Calu3 (cell line): ENCODE results near the gene GSKIP. TPM values are rescaled to one million over a fixed set of nuclear protein-coding genes. Genes with fewer than 3 reads are reported as not detected.

Experiments used
- BruUV-seq: library from RNA; stranded (reverse); fragments of 400-500 nt; replicated peaks from 2 replicates; lab custom pipeline; 2021; lab: Mats Ljungman, UMichigan
- CTCF ChIA-PET: fragments of 300-600 bp; sonication (Branson Sonifier 250); formaldehyde crosslinking; loops from one replicate; lab custom pipeline; 2022; ENCODE audit warnings: antibody characterized with exemption; lab: Charles Lee
- DNase-seq: peaks from one replicate; pipeline ENCODE4 v3.0.0; 2022
- H3K27ac Mint-ChIP-seq: one replicate; pipeline ENCODE4 v1.8.0; 2022; ENCODE audit warnings: mixed read lengths; ENCODE audit not compliant: unreplicated experiment
- H3K27me3 Mint-ChIP-seq: one replicate; pipeline ENCODE4 v1.8.0; 2022; ENCODE audit warnings: mixed read lengths; ENCODE audit not compliant: unreplicated experiment
- H3K36me3 Mint-ChIP-seq: one replicate; pipeline ENCODE4 v1.8.0; 2022; ENCODE audit warnings: mild to moderate bottlenecking, moderate library complexity, mixed read lengths; ENCODE audit not compliant: insufficient read depth, unreplicated experiment
- H3K4me1 Mint-ChIP-seq: one replicate; pipeline ENCODE4 v1.8.0; 2022; ENCODE audit warnings: mild to moderate bottlenecking, low read depth, mixed read lengths; ENCODE audit not compliant: unreplicated experiment
- H3K4me3 Mint-ChIP-seq: one replicate; pipeline ENCODE4 v1.8.0; 2022; ENCODE audit warnings: mild to moderate bottlenecking, low read depth, moderate library complexity, mixed read lengths; ENCODE audit not compliant: unreplicated experiment
- H3K9me3 Mint-ChIP-seq: one replicate; pipeline ENCODE4 v1.8.0; 2022; ENCODE audit warnings: low read depth, mixed read lengths; ENCODE audit not compliant: unreplicated experiment
- intact Hi-C: fragments of 100-400 bp; cut with micrococcal nuclease; formaldehyde crosslinking; loops from one replicate; pipeline ENCODE4 v1.10.0; 2022; ENCODE audit not compliant: unreplicated experiment
- total RNA-seq: library from RNA; stranded (reverse); gene quantifications from 2 replicates; pipeline ENCODE4 v1.2.3, GENCODE V29; 2022
- TF ChIP-seq, protein P1 (sequence below): fragments of 200-600 bp; IDR thresholded peaks from one replicate; pipeline ENCODE4 v1.8.0; 2022; ENCODE audit warnings: antibody characterized with exemption; ENCODE audit not compliant: unreplicated experiment

GSKIP gene
- total RNA-seq, 1 experiment from 2014 or later, result 33.3 TPM

GRCh38 chr14:96399405-96399804 is 36.1 kb downstream of the GSKIP start:
- no peak overlapping the region for H3K27ac Mint-ChIP-seq
- H3K36me3 Mint-ChIP-seq, result no peaks in the 10 kb centered on the region
- H3K9me3 Mint-ChIP-seq, result no peaks in the 10 kb centered on the region
- no TSS peak for BruUV-seq
- DNase-seq, result no peak
- H3K27me3 Mint-ChIP-seq, result no peaks in the 10 kb centered on the region
- CTCF ChIA-PET, result interaction anchor here (0.6 kb wide), 1 partner anchor 85 kb away, joined by 3 read pairs; no protein-coding TSS in a partner anchor
- TF ChIP-seq, protein P1, sequence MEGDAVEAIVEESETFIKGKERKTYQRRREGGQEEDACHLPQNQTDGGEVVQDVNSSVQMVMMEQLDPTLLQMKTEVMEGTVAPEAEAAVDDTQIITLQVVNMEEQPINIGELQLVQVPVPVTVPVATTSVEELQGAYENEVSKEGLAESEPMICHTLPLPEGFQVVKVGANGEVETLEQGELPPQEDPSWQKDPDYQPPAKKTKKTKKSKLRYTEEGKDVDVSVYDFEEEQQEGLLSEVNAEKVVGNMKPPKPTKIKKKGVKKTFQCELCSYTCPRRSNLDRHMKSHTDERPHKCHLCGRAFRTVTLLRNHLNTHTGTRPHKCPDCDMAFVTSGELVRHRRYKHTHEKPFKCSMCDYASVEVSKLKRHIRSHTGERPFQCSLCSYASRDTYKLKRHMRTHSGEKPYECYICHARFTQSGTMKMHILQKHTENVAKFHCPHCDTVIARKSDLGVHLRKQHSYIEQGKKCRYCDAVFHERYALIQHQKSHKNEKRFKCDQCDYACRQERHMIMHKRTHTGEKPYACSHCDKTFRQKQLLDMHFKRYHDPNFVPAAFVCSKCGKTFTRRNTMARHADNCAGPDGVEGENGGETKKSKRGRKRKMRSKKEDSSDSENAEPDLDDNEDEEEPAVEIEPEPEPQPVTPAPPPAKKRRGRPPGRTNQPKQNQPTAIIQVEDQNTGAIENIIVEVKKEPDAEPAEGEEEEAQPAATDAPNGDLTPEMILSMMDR, result no peak
- H3K4me1 Mint-ChIP-seq, result no peaks in the 10 kb centered on the region
- intact Hi-C loops, result no loop called here
- H3K4me3 Mint-ChIP-seq, result no peak overlapping the region

DNA sequence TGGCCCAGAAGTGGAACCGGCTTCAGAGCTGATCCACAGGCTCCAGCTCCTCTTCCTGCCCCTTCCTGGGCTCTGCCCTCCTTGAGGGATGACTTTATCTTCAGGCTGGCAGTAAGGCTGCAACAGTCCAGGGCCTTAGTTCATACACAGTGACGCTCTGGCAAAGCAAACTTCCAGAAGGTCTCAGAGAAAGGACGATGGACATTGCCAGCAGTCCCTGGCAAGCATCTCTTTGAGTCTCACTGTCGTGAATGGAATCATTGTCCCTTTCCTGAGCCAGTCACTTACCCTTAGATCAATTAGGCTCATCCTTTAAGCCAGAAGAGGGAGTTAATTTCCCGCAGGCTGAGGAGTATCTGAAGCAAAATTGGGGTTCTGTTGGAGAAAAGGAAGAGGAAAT is 37.2 kb downstream of the GSKIP start:
- no peak overlapping the region for H3K27ac Mint-ChIP-seq
- H3K27me3 Mint-ChIP-seq, result no peaks in the 10 kb centered on the region
- no peaks in the 10 kb centered on the region for H3K4me1 Mint-ChIP-seq
- CTCF ChIA-PET, result no interaction called here
- no peaks in the 10 kb centered on the region for H3K36me3 Mint-ChIP-seq
- no TSS peak for BruUV-seq
- intact Hi-C loops, result no loop called here
- no peaks in the 10 kb centered on the region for H3K9me3 Mint-ChIP-seq
- TF ChIP-seq, protein P1, result no peak
- no peak overlapping the region for H3K4me3 Mint-ChIP-seq
- DNase-seq, result no peak

DNA sequence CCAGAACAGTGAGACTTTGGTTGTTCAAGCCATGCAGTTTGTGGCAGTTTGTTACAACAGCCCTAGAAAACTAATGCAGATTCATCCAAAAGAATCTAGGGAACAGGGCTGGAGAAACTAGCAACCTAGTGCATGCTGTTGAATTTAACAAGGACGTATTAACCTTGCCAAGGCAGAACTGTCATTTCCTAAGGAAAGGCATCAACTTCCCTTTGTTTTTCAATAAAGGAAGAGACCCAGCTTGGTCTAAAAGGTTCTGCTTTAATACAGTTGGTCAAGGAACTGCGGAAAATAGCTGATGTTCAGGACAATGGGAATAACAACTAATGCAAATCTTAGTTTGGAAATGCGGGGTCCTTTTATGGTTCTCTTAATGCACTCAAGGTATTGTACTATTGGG is 40.1 kb downstream of the GSKIP start:
- intact Hi-C loops, result no loop called here
- no peaks in the 10 kb centered on the region for H3K4me1 Mint-ChIP-seq
- H3K9me3 Mint-ChIP-seq, result no peaks in the 10 kb centered on the region
- no peak overlapping the region for H3K27ac Mint-ChIP-seq
- DNase-seq, result no peak
- TF ChIP-seq, protein P1, result no peak
- H3K27me3 Mint-ChIP-seq, result no peaks in the 10 kb centered on the region
- BruUV-seq, result no TSS peak
- CTCF ChIA-PET, result no interaction called here
- H3K4me3 Mint-ChIP-seq, result no peak overlapping the region
- no peaks in the 10 kb centered on the region for H3K36me3 Mint-ChIP-seq

- H3K27ac Mint-ChIP-seq, result no peak overlapping the region
- CTCF ChIA-PET, result no interaction called here
- TF ChIP-seq, protein P1, result no peak
- DNase-seq, result no peak
- intact Hi-C loops, result no loop called here
- no peak overlapping the region for H3K4me3 Mint-ChIP-seq
- no peaks in the 10 kb centered on the region for H3K4me1 Mint-ChIP-seq
- H3K27me3 Mint-ChIP-seq, result no peaks in the 10 kb centered on the region
- BruUV-seq, result no TSS peak
- H3K36me3 Mint-ChIP-seq, result no peaks in the 10 kb centered on the region
- H3K9me3 Mint-ChIP-seq, result no peaks in the 10 kb centered on the region
Observed at GRCh38 chr14:96405677-96406076, 42.4 kb downstream of the GSKIP start.
